Breast epithelium (tissue), 4 donors: ENCODE results near the gene PLS1. TPM values are rescaled to one million over a fixed set of nuclear protein-coding genes. Genes with fewer than 3 reads are reported as not detected.

Source experiments
- DNase-seq, 2 donors: peaks; one replicate each; pipeline ENCODE4 v3.0.0-alpha.2; 2019; ENCODE audit warnings: low spot score in 2 of 2
- H3K27ac ChIP-seq, 2 donors: fragments of 200-600 bp; sonication (generic) in 1 of 2; one replicate each; pipeline ENCODE4 v1.5.1; 2016 to 2019; ENCODE audit warnings: mild to moderate bottlenecking in 1 of 2
- H3K27me3 ChIP-seq, 2 donors: fragments of 200-600 bp; sonication (generic) in 1 of 2; one replicate each; pipeline versions ENCODE4 v1.5.1 to v1.6.0; 2017 to 2019; ENCODE audit warnings: control low read depth in 1 of 2, mild to moderate bottlenecking in 1 of 2
- H3K36me3 ChIP-seq: fragments of 200-600 bp; one replicate; pipeline ENCODE4 v1.5.1; 2019
- H3K4me1 ChIP-seq, 2 donors: fragments of 200-600 bp; sonication (generic); one replicate each; pipeline ENCODE4 v1.5.1; 2016 to 2019; ENCODE audit warnings: control low read depth in 1 of 2
- H3K4me3 ChIP-seq, 3 donors: fragments of 200-600 bp; sonication (generic); 1 replicate in 2 of 3; 2 replicates in 1 of 3; pipeline ENCODE4 v1.5.1; 2016 to 2019; ENCODE audit warnings: mild to moderate bottlenecking in 3 of 3, moderate library complexity in 2 of 3
- H3K9me3 ChIP-seq, 2 donors: fragments of 200-600 bp; sonication (generic) in 1 of 2; one replicate each; pipeline ENCODE4 v1.5.1; 2016 to 2019; ENCODE audit warnings: control low read depth in 1 of 2
- CTCF ChIP-seq, 3 donors: fragments of 450-650 bp; IDR thresholded peaks; one replicate each; pipeline ENCODE4 v1.5.1; 2016 to 2017; ENCODE audit warnings: antibody characterized with exemption in 3 of 3, mild to moderate bottlenecking in 3 of 3, moderate library complexity in 3 of 3
- POLR2A ChIP-seq: fragments of 450-650 bp; IDR thresholded peaks from one replicate; pipeline ENCODE4 v1.6.1; 2016; ENCODE audit warnings: antibody characterized with exemption, mild to moderate bottlenecking, moderate library complexity
- POLR2AphosphoS5 ChIP-seq, 3 donors: sonication (generic); formaldehyde crosslinking; IDR thresholded peaks; one replicate each; pipeline ENCODE4 v1.6.1; 2017; ENCODE audit warnings: antibody characterized with exemption in 3 of 3
- intact Hi-C: fragments of 100-400 bp; cut with DNase I; formaldehyde crosslinking; loops from one replicate; pipeline ENCODE4 v1.15.1; 2023; ENCODE audit warnings: low total_unique reads
- total RNA-seq, 3 donors: library from RNA; depleted of rRNA; stranded (reverse); fragments of >200 nt; gene quantifications; one replicate each; pipeline ENCODE4 v1.1.0, GENCODE V29; 2016

Gene PLS1
- total RNA-seq, 3 donors from 2014 or later: 1.6 to 18.4 (median 15.7) TPM

GRCh38 chr3:142618917-142619461 lies 22.8 kb downstream of the PLS1 start:
- no peak for TF ChIP-seq CTCF (IDR thresholded peaks at IDR 0.05)
- TF ChIP-seq POLR2A: no peak
- no peak for TF ChIP-seq POLR2AphosphoS5 (IDR thresholded peaks at IDR 0.05)
- H3K9me3 ChIP-seq: no peaks in the 10 kb centered on the region
- H3K36me3 ChIP-seq: no peaks in the 10 kb centered on the region
- H3K27ac ChIP-seq: no peak overlapping the region
- H3K4me3 ChIP-seq: no peak overlapping the region
- no peaks in the 10 kb centered on the region for H3K4me1 ChIP-seq
- DNase-seq: no peak
- intact Hi-C loops: no loop called here
- no peaks in the 10 kb centered on the region for H3K27me3 ChIP-seq

- Histone ChIP-seq H3K4me1 (no peaks in the 10 kb centered on the region), H3K27ac (no peak overlapping the region), H3K36me3 (no peaks in the 10 kb centered on the region), H3K9me3 (no peaks in the 10 kb centered on the region), H3K4me3 (no peak overlapping the region), H3K27me3 (no peaks in the 10 kb centered on the region)
- TF ChIP-seq CTCF (IDR thresholded peaks at IDR 0.05): no peak
- no peak for TF ChIP-seq POLR2A
- TF ChIP-seq POLR2AphosphoS5 (IDR thresholded peaks at IDR 0.05): no peak
- DNase-seq: no peak
- intact Hi-C loops: no loop called here
These were observed 26.2 kb downstream of the PLS1 start for GRCh38 chr3:142622405-142622804.

- TF ChIP-seq CTCF (IDR thresholded peaks at IDR 0.05) (no peak), POLR2AphosphoS5 (IDR thresholded peaks at IDR 0.05) (no peak), POLR2A (no peak)
- H3K4me3 ChIP-seq: no peak overlapping the region
- no peak overlapping the region for H3K27ac ChIP-seq
- no peaks in the 10 kb centered on the region for H3K9me3 ChIP-seq
- no peaks in the 10 kb centered on the region for H3K4me1 ChIP-seq
- no peaks in the 10 kb centered on the region for H3K36me3 ChIP-seq
- DNase-seq: no peak
- no peaks in the 10 kb centered on the region for H3K27me3 ChIP-seq
- intact Hi-C loops: no loop called here
These were observed 27.0 kb downstream of the PLS1 start for GRCh38 chr3:142623194-142623593.

GRCh38 chr3:142624341-142625152 lies 28.4 kb downstream of the PLS1 start:
- H3K27ac ChIP-seq: no peak overlapping the region

More at GRCh38 chr3:142624341-142625152, 28.4 kb downstream of the PLS1 start:
- Histone ChIP-seq H3K4me1 (no peaks in the 10 kb centered on the region), H3K4me3 (no peak overlapping the region), H3K9me3 (no peaks in the 10 kb centered on the region), H3K27me3 (no peaks in the 10 kb centered on the region), H3K36me3 (no peaks in the 10 kb centered on the region)
- TF ChIP-seq POLR2A: no peak
- no peak for TF ChIP-seq CTCF (IDR thresholded peaks at IDR 0.05)
- TF ChIP-seq POLR2AphosphoS5 (IDR thresholded peaks at IDR 0.05): no peak
- no peak for DNase-seq
- intact Hi-C loops: loop anchor here (1.0 kb wide), 1 partner anchor 8 kb away; no protein-coding TSS in a partner anchor
